ENCODE data around the gene KCNMA1.

KCNMA1 gene

DNA sequence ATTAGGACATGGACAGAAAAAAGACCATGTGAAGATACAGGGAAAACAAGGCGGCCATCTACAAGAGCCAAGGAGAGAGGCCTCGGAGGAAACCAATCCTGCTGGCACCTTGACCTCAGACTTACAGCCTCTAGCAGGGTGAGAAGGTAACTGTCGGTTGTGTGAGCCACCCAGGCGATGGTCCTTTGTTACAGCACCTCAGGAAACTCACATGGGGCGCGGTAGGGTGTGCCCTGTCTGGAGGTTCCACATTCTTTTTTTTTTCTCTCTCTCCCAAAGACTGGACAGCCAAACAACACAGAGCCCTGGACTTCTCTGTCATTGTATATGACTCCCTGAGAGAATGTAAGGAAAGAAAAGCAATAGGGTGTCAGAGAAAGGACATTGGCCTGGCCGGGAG, 163.2 kb downstream of the KCNMA1 start:
- no peak for DNase-seq

DNA sequence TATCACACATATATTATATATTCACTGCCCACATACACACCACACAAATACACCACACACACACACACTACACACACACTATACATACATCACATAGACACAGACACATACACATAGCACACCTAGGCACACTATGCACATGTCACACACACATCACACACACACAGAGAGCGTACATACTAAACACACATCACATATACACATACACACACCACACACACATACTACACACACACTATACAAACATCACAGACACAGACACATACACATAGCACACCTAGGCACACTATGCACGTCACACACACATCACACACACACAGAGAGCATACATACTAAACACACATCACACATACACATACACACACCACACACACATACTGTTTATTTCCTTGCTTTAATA, 165.5 kb downstream of the KCNMA1 start:
- DNase-seq, result no peak

DNA sequence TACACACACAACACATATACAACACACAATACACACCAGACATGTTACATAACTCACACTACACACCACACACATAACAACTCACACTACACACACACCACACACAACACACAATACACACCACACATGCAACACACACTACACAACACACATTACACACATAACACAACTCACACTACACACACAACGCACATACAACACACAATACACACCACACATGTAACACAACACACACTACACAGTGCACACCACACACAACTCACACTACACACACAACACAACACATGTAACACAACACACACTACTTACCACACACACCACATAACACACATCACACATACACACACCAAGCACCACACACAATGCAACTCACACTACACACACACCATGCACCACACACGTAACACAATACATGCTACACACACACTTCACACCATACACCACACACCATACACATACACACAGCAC, 166.5 kb downstream of the KCNMA1 start:
- no peak for DNase-seq

DNA sequence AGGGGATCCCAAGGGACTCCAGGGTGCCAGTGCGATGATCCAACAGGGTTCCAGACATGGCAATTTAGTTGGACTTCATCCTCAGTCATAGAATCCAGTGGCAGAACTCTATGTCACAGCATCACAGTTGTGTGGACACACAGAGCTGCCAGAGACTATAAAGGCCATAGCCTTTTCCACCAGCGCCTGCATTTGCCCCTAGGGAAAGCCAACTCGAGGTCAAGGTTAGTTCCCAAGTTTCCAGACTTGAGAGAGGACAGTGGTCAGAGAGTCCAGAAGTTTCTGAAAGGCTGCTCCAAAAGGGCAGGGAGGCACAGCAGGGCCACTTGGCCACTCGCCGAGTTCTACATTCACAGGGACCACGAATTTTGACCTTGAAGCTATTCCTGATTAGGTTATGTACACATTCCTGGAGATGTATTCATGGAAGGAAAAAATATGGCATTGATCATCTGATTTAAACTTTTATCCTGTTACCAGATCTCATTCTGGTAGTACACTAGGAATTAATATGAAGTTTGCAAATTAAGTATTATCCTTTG, 170.1 kb downstream of the KCNMA1 start:
- DNase-seq, result no peak

DNA sequence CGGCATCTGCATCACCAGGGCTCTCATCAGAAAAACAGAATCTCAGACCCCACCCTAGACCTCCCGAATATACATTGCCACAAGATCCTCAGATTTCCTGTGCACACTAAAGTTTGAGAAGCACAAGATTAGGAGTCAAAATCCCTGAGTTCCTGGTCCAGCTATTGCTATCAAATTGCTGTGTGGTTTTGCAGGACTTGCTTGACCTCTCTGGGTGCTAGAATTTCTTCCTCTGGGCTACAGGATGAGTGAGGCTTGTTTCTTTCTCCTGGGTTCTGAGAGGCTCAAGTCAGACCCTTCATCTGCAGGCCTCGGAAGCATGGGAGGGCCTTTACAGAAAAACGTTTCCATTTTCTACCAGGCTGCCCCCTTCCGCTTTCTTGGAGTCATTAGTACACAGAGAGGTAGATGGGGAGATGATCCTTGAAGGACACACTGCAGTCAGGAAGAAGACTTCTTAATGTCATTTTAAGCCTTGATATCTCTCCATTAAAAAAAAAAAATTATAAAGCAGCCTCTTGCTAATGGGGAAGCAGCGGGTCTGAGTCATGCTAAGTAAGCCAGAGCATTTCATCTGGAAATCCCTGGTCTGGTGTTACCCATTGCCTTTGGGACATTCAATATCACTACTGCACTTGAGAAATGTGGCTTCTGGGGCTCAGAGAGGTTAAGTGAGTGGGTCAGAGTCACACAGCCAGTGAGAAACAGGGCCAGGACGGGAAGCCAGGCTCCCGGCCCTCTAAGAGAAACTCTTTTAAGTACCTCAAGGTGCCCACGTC, 173.5 kb downstream of the KCNMA1 start:
- no peak for DNase-seq

DNA sequence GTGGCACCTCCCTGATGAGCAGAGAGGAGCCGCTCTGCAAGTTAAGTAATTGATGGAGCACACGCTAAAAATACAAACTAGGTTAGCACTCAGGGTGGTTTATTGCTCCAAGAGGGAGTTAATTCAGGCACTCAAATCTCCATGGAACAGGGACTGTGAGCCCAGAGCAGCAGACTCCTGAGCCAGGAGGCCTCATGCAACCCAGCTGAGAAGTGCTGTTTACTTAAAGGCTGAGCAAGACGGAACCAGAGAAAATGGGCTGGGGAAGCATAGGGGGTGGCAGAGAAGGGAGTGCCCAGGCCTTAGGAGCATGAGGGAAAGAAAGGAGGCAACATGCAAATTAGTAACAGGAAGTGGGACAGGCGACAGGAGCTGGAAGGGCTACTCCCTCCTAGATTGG, 174.1 kb downstream of the KCNMA1 start:
- no peak for DNase-seq

DNA sequence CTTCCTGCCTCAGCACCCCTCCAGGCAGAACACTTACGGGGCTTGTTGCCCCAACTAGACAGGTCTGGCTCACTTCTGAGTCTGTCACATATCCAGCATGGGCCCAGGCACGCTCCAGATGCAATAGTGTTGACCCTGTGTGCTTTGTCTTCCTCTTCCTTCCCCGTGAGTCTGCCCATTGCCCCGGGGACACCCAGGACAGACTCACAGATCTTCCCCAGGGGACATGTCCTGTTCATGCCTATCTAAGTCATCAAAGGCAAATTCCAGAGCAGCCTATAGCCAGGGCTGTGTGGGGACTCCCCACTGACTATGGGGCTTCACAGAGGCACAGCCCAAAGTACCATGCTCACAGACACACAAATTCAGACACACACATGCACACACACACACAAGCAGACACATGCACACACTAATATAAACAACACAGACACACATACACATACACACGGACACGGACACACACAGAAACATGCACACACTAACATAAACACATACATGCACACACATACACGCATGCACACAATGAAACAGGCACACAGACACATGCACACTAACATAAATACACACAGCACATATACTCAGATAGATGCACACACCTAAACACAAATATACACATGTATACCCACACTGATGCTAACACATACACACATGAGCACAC, 175.8 kb downstream of the KCNMA1 start:
- no peak for DNase-seq

DNA sequence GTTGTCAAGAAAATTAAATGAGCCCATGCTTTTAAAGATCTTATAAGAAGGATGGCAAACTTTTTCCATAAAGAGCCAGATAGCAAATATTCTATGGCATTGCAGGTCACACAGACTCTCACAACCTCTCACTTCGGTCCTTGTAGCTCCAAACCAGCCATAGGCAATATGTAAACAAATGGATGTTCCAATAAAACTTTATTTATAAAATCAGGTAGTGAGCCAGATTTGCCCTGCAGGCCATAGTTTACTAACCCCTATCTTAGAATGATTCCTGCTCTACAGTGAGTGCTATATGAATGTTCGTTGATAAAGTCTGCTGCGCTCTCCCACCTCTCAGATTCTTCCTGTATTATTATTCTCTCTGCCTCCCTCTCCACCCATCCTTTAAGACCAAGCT, 177.7 kb downstream of the KCNMA1 start:
- DNase-seq, result no peak

DNA sequence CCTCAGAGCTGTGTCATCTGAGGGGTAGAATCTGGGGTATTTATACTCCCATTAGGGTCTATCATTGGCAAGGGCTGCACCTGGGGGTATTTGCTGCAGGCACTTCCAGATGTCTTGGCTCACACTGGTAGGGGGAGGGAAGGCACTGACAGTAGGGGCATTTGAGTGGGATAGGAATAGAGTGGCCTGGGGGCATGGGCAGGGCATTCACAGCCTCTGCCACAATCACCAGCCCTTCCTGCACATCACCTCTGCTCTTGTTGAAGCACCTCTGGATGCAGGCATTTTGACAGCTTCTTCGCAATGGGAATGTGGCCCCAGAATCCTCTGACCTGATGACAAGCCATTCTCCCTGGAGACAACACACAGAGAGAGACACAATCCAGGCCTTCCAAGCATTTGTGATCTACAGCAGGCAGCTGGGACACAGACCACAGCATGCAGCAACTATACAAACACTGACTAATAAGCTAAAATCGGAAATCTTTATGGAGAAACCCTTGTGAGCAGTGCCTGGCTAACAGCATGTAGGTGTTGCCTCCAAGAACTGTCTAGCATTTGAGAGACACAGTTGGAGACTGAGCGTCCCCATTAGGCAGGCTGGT, 178.5 kb downstream of the KCNMA1 start:
- no peak for DNase-seq

DNA sequence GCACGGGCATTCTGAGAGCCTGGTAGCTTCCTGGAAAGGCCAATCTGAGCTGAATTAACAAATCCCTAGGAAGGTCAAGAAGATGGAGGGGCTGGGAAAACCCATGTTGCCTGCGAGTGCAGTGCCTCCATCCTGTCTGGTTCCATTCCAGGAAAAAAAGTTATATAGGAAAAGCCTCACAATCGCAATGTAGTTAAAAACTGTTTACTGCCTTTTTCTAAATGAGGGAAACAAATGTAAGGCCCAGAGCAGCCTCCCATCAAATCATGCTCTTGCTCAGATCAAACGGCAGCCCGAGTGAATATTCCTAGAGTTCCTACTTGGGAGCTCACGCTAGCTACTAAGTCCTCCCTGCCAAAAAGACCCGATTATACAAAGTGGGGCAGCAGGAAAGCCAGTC, 179.9 kb downstream of the KCNMA1 start:
- no peak for DNase-seq

DNA sequence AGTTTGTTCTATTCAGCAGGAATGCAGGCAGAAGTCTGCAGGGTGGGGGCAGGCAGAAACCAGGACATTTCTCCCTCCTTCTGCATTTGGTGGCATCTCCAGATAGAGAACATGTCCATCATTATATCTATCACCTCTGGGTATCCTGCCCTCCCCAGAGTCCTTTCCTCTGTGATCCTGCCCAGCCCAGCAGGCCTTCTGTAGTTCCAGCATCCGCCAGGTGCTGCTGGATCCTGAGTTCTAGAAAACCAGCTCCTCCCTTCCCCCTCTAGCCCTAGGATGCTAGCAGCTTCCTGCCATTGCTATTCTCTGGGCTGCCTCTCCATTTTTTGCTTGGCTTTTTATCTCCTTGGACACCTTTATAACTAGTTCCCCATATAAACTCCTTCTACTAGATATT, 180.3 kb downstream of the KCNMA1 start:
- DNase-seq, result no peak

DNA sequence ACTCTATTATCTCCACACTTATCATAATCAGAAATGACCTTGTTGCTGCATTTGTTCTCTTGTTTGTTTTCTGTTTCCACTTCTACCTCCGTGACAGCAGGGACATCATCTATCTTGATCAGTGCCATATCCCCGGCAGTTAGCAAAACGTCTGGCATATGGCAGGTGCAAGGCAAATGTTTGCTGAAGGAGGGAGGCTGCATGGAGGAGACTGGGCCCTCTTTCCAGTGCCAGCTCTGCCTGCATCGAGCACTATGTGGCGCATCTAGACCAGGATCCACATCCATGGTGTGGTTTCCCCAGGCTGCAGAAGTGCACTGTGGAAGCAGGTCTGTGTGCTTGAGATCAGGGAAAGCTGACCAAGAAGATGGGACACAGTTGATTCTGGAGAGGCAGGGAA, 181.2 kb downstream of the KCNMA1 start:
- no peak for DNase-seq

DNA sequence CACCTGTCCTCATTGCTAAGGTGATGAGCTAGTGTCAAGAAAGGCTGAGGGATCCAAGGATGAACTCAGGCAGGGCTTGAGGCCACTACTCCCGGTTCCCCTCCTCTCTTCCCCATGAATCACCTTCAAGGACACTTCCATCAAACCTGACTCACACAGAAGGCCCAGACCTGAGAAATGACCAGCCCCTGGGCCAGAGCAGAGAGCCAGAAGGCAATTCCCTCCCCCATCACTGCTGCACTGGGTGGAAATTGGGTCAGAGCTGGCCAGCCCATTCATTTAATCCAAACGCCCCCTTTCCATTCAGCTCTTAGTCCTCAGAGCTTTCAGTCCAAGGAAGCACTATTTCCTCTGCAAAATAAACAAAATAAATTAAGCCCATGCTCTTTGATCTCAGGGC, 182.0 kb downstream of the KCNMA1 start:
- DNase-seq, result no peak

DNA sequence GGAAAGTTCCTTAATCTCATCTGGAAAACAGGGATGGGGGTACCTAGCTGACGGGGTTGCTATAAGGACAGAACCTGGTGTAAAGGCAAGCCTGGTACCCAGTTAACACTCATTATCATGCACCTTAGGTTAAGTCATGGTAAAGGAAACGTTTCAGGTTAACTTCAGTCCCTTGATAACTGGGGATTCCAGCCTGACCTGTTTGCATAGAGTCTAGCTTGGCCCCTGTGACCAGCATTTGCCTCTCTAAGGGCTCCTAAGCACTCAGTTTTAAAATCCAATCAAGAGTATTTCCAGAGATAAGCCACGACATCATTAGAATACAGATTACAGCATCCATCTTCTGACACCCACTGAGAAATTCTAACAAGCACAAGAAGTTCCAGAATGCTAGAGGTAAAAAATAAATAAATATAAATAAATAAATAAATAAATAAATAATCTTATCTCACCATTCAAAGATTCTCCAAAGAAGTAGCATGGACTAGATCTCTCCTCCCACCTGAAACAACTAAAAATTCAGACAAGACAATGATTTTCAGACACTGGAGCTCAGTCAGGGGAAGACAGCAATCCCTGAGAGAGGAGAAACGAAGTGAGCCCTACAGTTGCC, 184.6 kb downstream of the KCNMA1 start:
- DNase-seq, result no peak

DNA sequence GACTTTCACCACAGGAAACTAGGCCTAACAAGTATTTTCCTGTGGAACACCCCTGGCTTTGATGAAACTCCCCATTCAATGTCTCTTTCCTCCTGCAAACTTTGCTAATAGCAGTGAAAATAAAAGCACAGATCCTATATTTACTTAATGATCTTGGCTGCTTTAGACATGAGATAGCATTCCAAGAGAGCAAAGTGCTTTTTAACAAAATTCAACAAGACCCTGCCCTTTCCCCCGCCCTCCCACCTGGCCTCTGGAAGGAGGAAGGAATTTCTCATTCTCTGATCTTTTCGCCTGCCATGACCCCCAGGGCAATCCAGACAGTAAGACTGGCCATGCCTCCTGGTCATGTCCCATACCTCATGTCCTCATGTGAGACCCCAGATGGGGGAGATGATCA, 185.7 kb downstream of the KCNMA1 start:
- DNase-seq, result no peak

DNA sequence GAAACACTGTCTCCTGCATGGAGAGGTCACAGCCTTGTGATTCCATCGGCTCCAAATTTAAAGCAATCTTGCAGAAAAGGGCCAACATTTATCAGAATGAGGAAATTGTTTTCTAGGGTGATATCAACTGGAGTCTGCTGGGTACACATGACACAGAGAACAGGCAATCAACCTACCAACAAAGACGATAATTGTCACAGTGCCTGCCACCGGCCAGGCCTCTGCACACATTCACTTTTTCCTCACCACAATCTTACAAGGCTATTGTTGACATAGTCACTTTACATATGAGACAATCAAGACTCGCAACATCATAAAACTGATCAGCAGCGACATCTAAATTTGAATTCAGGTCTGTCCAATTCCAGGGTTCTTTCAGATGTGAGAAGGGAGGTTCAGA, 189.4 kb downstream of the KCNMA1 start:
- DNase-seq, result no peak

DNA sequence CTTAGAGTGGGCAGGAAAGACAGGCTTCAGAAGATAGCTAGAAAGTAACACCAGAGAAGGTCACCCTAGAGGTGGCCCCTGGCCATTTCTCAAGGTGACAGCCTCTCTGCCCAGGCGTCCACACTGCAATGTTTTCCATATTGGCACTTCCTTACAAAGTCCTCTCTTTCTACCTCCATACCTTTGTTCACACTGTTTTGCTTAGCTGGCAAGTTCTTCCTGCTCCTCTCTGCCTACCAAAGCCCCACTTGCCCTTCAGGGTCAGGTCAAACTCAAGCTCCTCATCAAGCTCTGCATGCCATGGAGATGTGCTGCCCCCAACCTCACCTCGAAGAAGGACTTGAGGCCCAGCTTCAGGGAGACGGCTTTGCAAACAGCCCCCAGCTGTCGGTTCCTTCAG, 190.9 kb downstream of the KCNMA1 start:
- no peak for DNase-seq

DNA sequence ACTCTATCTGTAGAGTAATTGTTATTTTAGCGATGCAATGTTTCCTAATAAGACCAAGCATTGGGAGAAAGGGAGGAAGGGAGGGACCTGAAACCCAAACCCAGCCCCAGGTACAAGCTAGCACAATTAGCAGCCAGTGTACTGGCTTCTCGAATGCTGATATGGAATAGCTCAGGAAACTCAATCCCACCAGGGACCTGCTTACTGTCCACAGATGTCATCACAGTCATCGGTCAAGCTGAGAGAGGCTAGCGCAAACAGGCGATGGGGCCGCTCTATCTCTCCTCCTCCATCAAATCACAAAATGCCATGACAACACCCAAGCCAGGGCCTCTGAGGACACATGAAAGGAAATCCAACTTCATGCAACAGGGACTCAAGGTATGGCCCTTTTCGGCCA, 192.1 kb downstream of the KCNMA1 start:
- no peak for DNase-seq

DNA sequence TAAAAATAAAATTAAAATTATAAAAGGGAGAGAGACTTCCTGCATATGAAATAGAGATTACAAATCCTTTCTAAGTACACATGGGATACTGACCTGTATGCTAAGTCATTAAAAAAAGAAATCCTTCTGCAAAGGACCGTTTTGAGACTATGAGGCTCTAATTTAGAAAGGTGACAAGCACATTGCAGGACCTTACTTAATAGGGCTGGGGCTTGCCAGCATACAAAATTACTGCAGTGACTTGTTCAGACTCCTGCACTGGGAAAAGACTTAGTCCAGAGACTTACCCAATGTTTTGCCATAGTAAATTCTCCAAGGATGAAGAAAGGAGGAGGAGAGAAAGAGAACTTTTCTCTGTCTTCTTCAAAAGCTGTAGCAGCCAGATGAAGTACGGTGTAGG, 193.6 kb downstream of the KCNMA1 start:
- DNase-seq, result no peak

DNA sequence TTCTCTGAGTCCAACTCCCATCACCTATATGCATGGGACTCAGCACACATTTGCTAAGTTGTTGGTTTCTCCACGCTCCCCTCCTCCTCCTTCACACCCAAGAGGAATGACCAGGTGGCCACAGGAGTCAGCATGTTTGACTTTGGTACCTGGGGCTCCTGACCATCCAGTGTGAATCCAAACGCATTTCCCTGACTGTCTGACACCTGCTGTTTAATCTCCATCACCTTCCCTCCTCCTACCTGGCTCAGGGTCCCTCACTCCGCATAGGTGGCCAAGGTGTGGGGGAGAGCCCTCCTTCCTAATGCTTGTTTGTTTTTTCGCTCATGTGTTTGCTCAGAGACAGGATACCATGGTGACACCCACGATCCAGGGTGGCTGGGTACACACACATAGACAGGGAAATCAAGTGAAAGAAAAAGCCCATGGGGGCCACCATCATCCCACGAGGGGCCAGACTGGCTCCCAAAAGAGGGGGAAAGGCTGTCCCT, 194.9 kb downstream of the KCNMA1 start:
- no peak for DNase-seq

DNA sequence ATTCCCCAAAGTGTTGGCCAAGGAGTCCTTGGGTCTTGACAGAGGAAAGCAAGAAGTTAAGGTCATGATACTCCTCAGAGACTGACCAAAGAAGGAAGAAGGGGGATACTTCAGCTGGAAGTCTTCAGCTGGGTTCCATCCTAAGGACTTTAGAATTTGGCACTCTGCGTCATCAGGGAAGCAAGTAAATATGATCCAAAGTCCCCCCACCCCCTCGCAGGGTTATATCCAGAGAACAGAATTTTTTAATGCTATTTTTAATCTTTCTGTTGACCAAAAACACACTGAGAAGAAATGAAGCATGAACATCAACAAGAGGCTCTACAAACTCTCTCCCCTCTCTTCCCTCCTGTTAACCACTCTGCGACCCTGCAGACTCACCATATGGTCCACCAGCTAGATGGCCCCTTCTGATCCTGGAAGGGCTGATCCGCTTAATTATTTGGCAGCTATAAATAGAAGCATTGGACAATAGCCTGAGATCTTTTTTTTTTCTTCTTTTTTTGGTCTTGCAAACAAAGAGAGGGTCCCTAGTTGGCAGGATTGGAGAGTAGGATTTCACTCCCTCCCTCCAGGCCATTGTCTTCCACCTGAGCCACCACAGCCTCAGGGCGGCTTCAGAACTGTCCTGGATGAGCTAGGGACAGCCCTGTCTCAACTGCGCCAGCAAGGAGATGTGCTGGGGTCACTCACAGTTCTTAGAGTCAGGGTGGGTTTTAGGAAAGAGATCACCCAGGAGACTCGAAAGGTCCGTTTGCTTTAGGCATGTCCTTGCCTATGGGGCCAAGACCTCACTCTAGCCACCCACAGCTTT, 196.0 kb downstream of the KCNMA1 start:
- DNase-seq, result no peak

DNA sequence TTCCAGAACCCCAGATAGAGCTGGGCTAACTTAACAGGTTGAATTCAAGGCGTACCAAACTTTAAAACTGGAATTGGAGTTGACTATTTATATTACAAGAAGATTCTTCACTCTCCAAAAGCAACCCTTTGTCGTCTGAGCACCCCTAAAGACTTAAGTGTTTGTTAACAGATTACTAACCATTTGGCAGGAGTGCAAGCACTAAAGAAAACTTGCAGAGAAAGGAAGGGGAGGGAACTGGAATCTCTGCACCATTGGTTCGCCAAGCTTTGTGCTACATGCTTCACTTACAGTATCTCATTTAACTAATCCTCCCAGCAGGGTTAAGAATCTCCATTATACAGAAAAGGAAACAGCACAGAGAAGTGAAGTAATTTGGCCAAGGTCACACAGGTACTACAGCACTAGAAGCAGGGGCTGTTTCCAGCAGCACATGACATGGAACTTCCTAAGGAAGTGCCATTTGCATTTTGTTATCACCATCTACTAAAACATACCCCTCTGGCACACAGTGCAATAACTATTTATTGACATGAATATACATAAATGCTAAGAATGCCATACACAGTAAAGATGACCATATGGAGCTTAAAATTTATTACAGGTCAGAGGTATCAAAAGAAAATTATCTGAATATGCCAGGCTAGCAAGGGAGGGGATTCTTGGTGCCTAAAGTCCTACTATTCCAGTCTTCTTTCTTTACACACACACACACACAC, 201.2 kb downstream of the KCNMA1 start:
- no peak for DNase-seq
